Neural progenitor cell (in vitro differentiated cells): Measurements from ENCODE around the gene LRCOL1. TPM values are rescaled to one million over a fixed set of nuclear protein-coding genes. Genes with fewer than 3 reads are reported as not detected.

ENCODE experiments used
- DNase-seq: peaks from one replicate; pipeline ENCODE4 v3.0.0-alpha.2; 2016; ENCODE audit warnings: low spot score
- H2AFZ ChIP-seq: fragments of 200-600 bp; sonication (generic); replicated peaks from 2 replicates; pipeline ENCODE4 v1.6.1; 2016; ENCODE audit warnings: antibody characterized with exemption
- H3F3A ChIP-seq: fragments of 200-600 bp; sonication (generic); 2 replicates; pipeline ENCODE4 v1.6.1; 2016; ENCODE audit warnings: antibody characterized with exemption, low read depth
- H3K27ac ChIP-seq: fragments of 200-600 bp; sonication (generic); 2 replicates; pipeline ENCODE4 v1.5.1; 2016; ENCODE audit warnings: mild to moderate bottlenecking
- H3K27me3 ChIP-seq: fragments of 200-600 bp; sonication (generic); 2 replicates; pipeline ENCODE4 v1.6.1; 2016; ENCODE audit warnings: mild to moderate bottlenecking, moderate library complexity
- H3K36me3 ChIP-seq: fragments of 200-600 bp; sonication (generic); 2 replicates; pipeline ENCODE4 v1.5.1; 2016
- H3K4me1 ChIP-seq: fragments of 200-600 bp; sonication (generic); 2 replicates; pipeline ENCODE4 v1.6.1; 2016; ENCODE audit warnings: mixed run types
- H3K4me2 ChIP-seq: fragments of 200-600 bp; sonication (generic); 2 replicates; pipeline ENCODE4 v1.6.1; 2016
- H3K4me3 ChIP-seq: fragments of 200-600 bp; sonication (generic); 2 replicates; pipeline ENCODE4 v1.5.1; 2016
- H3K79me2 ChIP-seq: fragments of 200-600 bp; sonication (generic); 2 replicates; pipeline ENCODE4 v1.6.1; 2016; ENCODE audit warnings: low read depth
- H3K9ac ChIP-seq: fragments of 200-600 bp; sonication (generic); 2 replicates; pipeline ENCODE4 v1.6.1; 2016
- H3K9me3 ChIP-seq: fragments of 200-600 bp; sonication (generic); 2 replicates; pipeline ENCODE4 v1.5.1; 2016; ENCODE audit warnings: low read depth
- H4K20me1 ChIP-seq: fragments of 200-600 bp; sonication (generic); 2 replicates; pipeline ENCODE4 v1.6.1; 2016; ENCODE audit warnings: low read depth
- H3K27ac Mint-ChIP-seq: 3 replicates; pipeline ENCODE4 v1.8.0; 2021; ENCODE audit warnings: mixed read lengths
- H3K27me3 Mint-ChIP-seq: 2 replicates; pipeline ENCODE4 v1.8.0; 2022; ENCODE audit warnings: low read depth, mild to moderate bottlenecking, inconsistent platforms, moderate library complexity, mixed read lengths; ENCODE audit not compliant: insufficient read depth
- H3K36me3 Mint-ChIP-seq: 3 replicates; pipeline ENCODE4 v1.8.0; 2021; ENCODE audit warnings: mixed read lengths
- H3K4me1 Mint-ChIP-seq: 3 replicates; pipeline ENCODE4 v1.8.0; 2021; ENCODE audit warnings: mixed read lengths
- H3K4me3 Mint-ChIP-seq: 3 replicates; pipeline ENCODE4 v1.8.0; 2021; ENCODE audit warnings: mild to moderate bottlenecking, moderate library complexity, mixed read lengths
- H3K9me3 Mint-ChIP-seq: 3 replicates; pipeline ENCODE4 v1.8.0; 2020; ENCODE audit warnings: mixed read lengths
- CTCF ChIP-seq: fragments of 200-600 bp; sonication (generic); IDR thresholded peaks from 2 replicates; pipeline ENCODE4 v1.5.1; 2017; ENCODE audit warnings: antibody characterized with exemption, mild to moderate bottlenecking
- EZH2 ChIP-seq: fragments of 200-600 bp; sonication (generic); IDR thresholded peaks from 2 replicates; pipeline ENCODE4 v1.6.1; 2017; ENCODE audit warnings: antibody characterized with exemption, mild to moderate bottlenecking, moderate library complexity
- EZH2phosphoT487 ChIP-seq: fragments of 200-600 bp; sonication (generic); IDR thresholded peaks from 2 replicates; pipeline ENCODE4 v1.6.1; 2017; ENCODE audit warnings: antibody characterized with exemption
- total RNA-seq: library from RNA; depleted of rRNA; stranded (reverse); fragments of >200 nt; gene quantifications from 2 replicates; pipeline ENCODE4 v1.2.3, GENCODE V29; 2015; ENCODE audit warnings: low replicate concordance

Gene LRCOL1
- total RNA-seq, 1 donor from 2014 or later, result not detected

- H3K27ac Mint-ChIP-seq, result no peak overlapping the region
- H4K20me1 ChIP-seq, result peaks cover 85% of the 10 kb centered on the region
These were observed 43.8 kb downstream of the LRCOL1 start for GRCh38 chr12:132566516-132567131.

GRCh38 chr12:132565365-132565764 is 45.0 kb downstream of the LRCOL1 start:
- peaks cover 11% of the 10 kb centered on the region for H3K4me1 Mint-ChIP-seq
- H3K27me3 Mint-ChIP-seq, result peaks cover 2% of the 10 kb centered on the region
- Histone ChIP-seq H3K4me1 (no peaks in the 10 kb centered on the region), H3F3A (peaks cover 5% of the 10 kb centered on the region), H2AFZ (no peak overlapping the region), H3K36me3 (no peaks in the 10 kb centered on the region), H3K4me2 (no peak overlapping the region), H3K4me3 (no peak overlapping the region), H3K9me3 (no peaks in the 10 kb centered on the region), H3K27ac (no peak overlapping the region), H4K20me1 (peaks cover 87% of the 10 kb centered on the region), H3K9ac (no peak overlapping the region), H3K27me3 (no peaks in the 10 kb centered on the region), H3K79me2 (peaks cover 40% of the 10 kb centered on the region)
- H3K27ac Mint-ChIP-seq, result peak overlapping the region; percentile 39
- no peak overlapping the region for H3K4me3 Mint-ChIP-seq
- TF ChIP-seq EZH2, result no peak
- DNase-seq, result no peak
- no peaks in the 10 kb centered on the region for H3K9me3 Mint-ChIP-seq
- peaks cover 11% of the 10 kb centered on the region for H3K36me3 Mint-ChIP-seq

More at GRCh38 chr12:132566516-132567131, 43.8 kb downstream of the LRCOL1 start:
- DNase-seq, result no peak
- no peaks in the 10 kb centered on the region for H3K9me3 Mint-ChIP-seq
- Histone ChIP-seq H3K4me3 (no peak overlapping the region), H3K4me1 (no peaks in the 10 kb centered on the region), H3K4me2 (no peak overlapping the region), H2AFZ (no peak overlapping the region), H3K36me3 (no peaks in the 10 kb centered on the region), H3K27ac (no peak overlapping the region), H3K9me3 (no peaks in the 10 kb centered on the region), H3K27me3 (no peaks in the 10 kb centered on the region), H3K79me2 (peaks cover 29% of the 10 kb centered on the region), H3F3A (no peaks in the 10 kb centered on the region), H3K9ac (no peak overlapping the region)
- H3K36me3 Mint-ChIP-seq, result peaks cover 11% of the 10 kb centered on the region
- TF ChIP-seq CTCF (no peak), EZH2phosphoT487 (no peak), EZH2 (no peak)
- peaks cover 8% of the 10 kb centered on the region for H3K4me1 Mint-ChIP-seq
- no peak overlapping the region for H3K4me3 Mint-ChIP-seq
- H3K27me3 Mint-ChIP-seq, result peaks cover 2% of the 10 kb centered on the region

GRCh38 chr12:132563911-132564310 is 46.5 kb downstream of the LRCOL1 start:
- Histone ChIP-seq H3K36me3 (no peaks in the 10 kb centered on the region), H3K4me1 (peaks cover 4% of the 10 kb centered on the region), H3K27ac (no peak overlapping the region), H2AFZ (no peak overlapping the region), H3K9me3 (no peaks in the 10 kb centered on the region), H3K9ac (no peak overlapping the region), H3K79me2 (peaks cover 40% of the 10 kb centered on the region), H4K20me1 (peaks cover 80% of the 10 kb centered on the region), H3K27me3 (peaks cover 8% of the 10 kb centered on the region), H3K4me2 (no peak overlapping the region), H3F3A (peaks cover 13% of the 10 kb centered on the region), H3K4me3 (no peak overlapping the region)
- peaks cover 2% of the 10 kb centered on the region for H3K27me3 Mint-ChIP-seq
- no peak for DNase-seq
- H3K36me3 Mint-ChIP-seq, result peaks cover 11% of the 10 kb centered on the region
- no peak overlapping the region for H3K27ac Mint-ChIP-seq
- no peak for TF ChIP-seq EZH2
- no peak for TF ChIP-seq EZH2phosphoT487
- TF ChIP-seq CTCF, result no peak
- H3K9me3 Mint-ChIP-seq, result no peaks in the 10 kb centered on the region
- no peak overlapping the region for H3K4me3 Mint-ChIP-seq
- H3K4me1 Mint-ChIP-seq, result peaks cover 11% of the 10 kb centered on the region

GRCh38 chr12:132562489-132563021 is 47.8 kb downstream of the LRCOL1 start:
- Histone ChIP-seq H3K4me3 (no peak overlapping the region), H3K9me3 (no peaks in the 10 kb centered on the region), H3K9ac (no peak overlapping the region), H3K27me3 (peaks cover 21% of the 10 kb centered on the region), H3K4me1 (peaks cover 9% of the 10 kb centered on the region), H3K27ac (no peak overlapping the region), H2AFZ (no peak overlapping the region), H4K20me1 (peaks cover 71% of the 10 kb centered on the region), H3F3A (peaks cover 22% of the 10 kb centered on the region), H3K36me3 (no peaks in the 10 kb centered on the region), H3K4me2 (no peak overlapping the region), H3K79me2 (peaks cover 40% of the 10 kb centered on the region)
- DNase-seq, result no peak
- H3K9me3 Mint-ChIP-seq, result no peaks in the 10 kb centered on the region
- H3K27ac Mint-ChIP-seq, result no peak overlapping the region
- no peak for TF ChIP-seq EZH2phosphoT487
- TF ChIP-seq CTCF, result no peak
- TF ChIP-seq EZH2, result no peak
- peaks cover 15% of the 10 kb centered on the region for H3K4me1 Mint-ChIP-seq
- H3K27me3 Mint-ChIP-seq, result peaks cover 2% of the 10 kb centered on the region
- peaks cover 11% of the 10 kb centered on the region for H3K36me3 Mint-ChIP-seq
- H3K4me3 Mint-ChIP-seq, result peak overlapping the region; percentile 60
